CD14-positive monocyte (primary cell): ENCODE results near the gene N4BP2. TPM values are rescaled to one million over a fixed set of nuclear protein-coding genes. Genes with fewer than 3 reads are reported as not detected.
A peak's percentile ranks its signal among the peaks of the same experiment; 100 is the strongest.

Source experiments
- DNase-seq, 3 donors: peaks; one replicate each; pipeline ENCODE4 v3.0.0-alpha.2; 2011 to 2022
- H2AFZ ChIP-seq: 2 replicates; pipeline ENCODE4 v1.6.0; 2012; ENCODE audit warnings: mild to moderate bottlenecking, low read depth, low read length, inconsistent platforms; ENCODE audit not compliant: insufficient read depth, poor library complexity, severe bottlenecking
- H3K27ac ChIP-seq, 2 donors: 1 replicate in 1 of 2; 2 replicates in 1 of 2; pipeline ENCODE4 v1.5.1; 2012 to 2013; ENCODE audit warnings: low read length in 2 of 2, control low read depth in 1 of 2, inconsistent platforms in 1 of 2, low read depth in 1 of 2, mild to moderate bottlenecking in 1 of 2
- H3K27me3 ChIP-seq, 2 donors: one replicate each; pipeline versions ENCODE4 v1.6.0 to v1.6.1; 2011 to 2013; ENCODE audit warnings: low read length in 2 of 2; ENCODE audit not compliant: control insufficient read depth in 2 of 2, insufficient read depth in 2 of 2
- H3K36me3 ChIP-seq, 2 donors: replicated peaks in 1 of 2; 1 replicate in 1 of 2; 2 replicates in 1 of 2; pipeline versions ENCODE4 v1.5.1 to v1.6.1; 2012 to 2013; ENCODE audit warnings: low read length in 2 of 2, control low read depth in 1 of 2, inconsistent platforms in 1 of 2, mild to moderate bottlenecking in 1 of 2; ENCODE audit not compliant: insufficient read depth in 2 of 2, control insufficient read depth in 1 of 2
- H3K4me1 ChIP-seq, 2 donors: 1 replicate in 1 of 2; 2 replicates in 1 of 2; pipeline versions ENCODE4 v1.5.1 to v1.6.1; 2012 to 2013; ENCODE audit warnings: low read length in 2 of 2, control low read depth in 1 of 2, inconsistent platforms in 1 of 2, mild to moderate bottlenecking in 1 of 2, moderate library complexity in 1 of 2; ENCODE audit not compliant: insufficient read depth in 2 of 2, control insufficient read depth in 1 of 2
- H3K4me2 ChIP-seq: replicated peaks from 2 replicates; pipeline ENCODE3; 2012; ENCODE audit warnings: low read length, moderate library complexity, mild to moderate bottlenecking; ENCODE audit not compliant: poor library complexity, severe bottlenecking; ENCODE audit errors: extremely low read depth
- H3K4me3 ChIP-seq, 3 experiments: fragments of 200-600 bp in 1 of 3; sonication (generic) in 1 of 3; replicated peaks in 1 of 3; 1 replicate in 2 of 3; 2 replicates in 1 of 3; pipeline ENCODE4 v1.5.1; 2011 to 2013; ENCODE audit warnings: low read length in 3 of 3, mild to moderate bottlenecking in 3 of 3, control low read depth in 2 of 3, low read depth in 2 of 3, inconsistent platforms in 1 of 3, moderate library complexity in 1 of 3
- H3K79me2 ChIP-seq: 2 replicates; pipeline ENCODE4 v1.6.0; 2012; ENCODE audit warnings: mild to moderate bottlenecking, control low read depth, inconsistent platforms, low read length, moderate library complexity; ENCODE audit not compliant: insufficient read depth
- H3K9ac ChIP-seq: 2 replicates; pipeline ENCODE4 v1.6.0; 2017; ENCODE audit warnings: low read length, mild to moderate bottlenecking; ENCODE audit not compliant: insufficient read depth, poor library complexity, severe bottlenecking
- H3K9me3 ChIP-seq, 2 donors: replicated peaks in 1 of 2; 1 replicate in 1 of 2; 2 replicates in 1 of 2; pipeline versions ENCODE4 v1.5.1 to v1.6.1; 2012 to 2013; ENCODE audit warnings: low read length in 2 of 2, control low read depth in 1 of 2; ENCODE audit not compliant: control insufficient read depth in 1 of 2, insufficient read depth in 1 of 2
- H4K20me1 ChIP-seq: 2 replicates; pipeline ENCODE4 v1.6.0; 2012; ENCODE audit warnings: mild to moderate bottlenecking, low read length, control low read depth, moderate library complexity; ENCODE audit not compliant: insufficient read depth
- H3K27ac Mint-ChIP-seq, 7 donors: one replicate each; pipeline ENCODE4 v1.8.0; 2020; ENCODE audit warnings: mild to moderate bottlenecking in 7 of 7, mixed read lengths in 7 of 7, moderate library complexity in 6 of 7, inconsistent platforms in 2 of 7
- H3K27me3 Mint-ChIP-seq, 3 donors: one replicate each; pipeline ENCODE4 v1.8.0; 2021 to 2022; ENCODE audit warnings: low read depth in 3 of 3, mild to moderate bottlenecking in 3 of 3, mixed read lengths in 3 of 3, moderate library complexity in 3 of 3, inconsistent platforms in 1 of 3
- H3K36me3 Mint-ChIP-seq, 2 donors: one replicate each; pipeline ENCODE4 v1.8.0; 2020; ENCODE audit warnings: mixed read lengths in 2 of 2, inconsistent platforms in 1 of 2, mild to moderate bottlenecking in 1 of 2
- H3K4me1 Mint-ChIP-seq: one replicate; pipeline ENCODE4 v1.8.0; 2020; ENCODE audit warnings: mild to moderate bottlenecking, mixed read lengths
- H3K4me3 Mint-ChIP-seq, 2 donors: one replicate each; pipeline ENCODE4 v1.8.0; 2020; ENCODE audit warnings: mild to moderate bottlenecking in 2 of 2, mixed read lengths in 2 of 2, moderate library complexity in 1 of 2
- H3K9me3 Mint-ChIP-seq, 7 donors: one replicate each; pipeline ENCODE4 v1.8.0; 2020 to 2022; ENCODE audit warnings: mixed read lengths in 7 of 7, mild to moderate bottlenecking in 6 of 7, moderate library complexity in 6 of 7, inconsistent platforms in 2 of 7
- CTCF ChIP-seq: fragments of 200-600 bp; IDR thresholded peaks from one replicate; pipeline ENCODE4 v1.8.0; 2022; ENCODE audit warnings: antibody characterized with exemption, mild to moderate bottlenecking
- WGBS: methylation state at CpG from one replicate; pipeline ENCODE4 v1.1.5; 2013; ENCODE audit warnings: missing lambda C conversion rate; ENCODE audit not compliant: insufficient coverage; 5-methylcytosine and 5-hydroxymethylcytosine counted together
- intact Hi-C, 2 donors: fragments of 100-400 bp; cut with micrococcal nuclease; formaldehyde crosslinking; loops; one replicate each; pipeline versions ENCODE4 v1.15.0 to v1.15.1; 2023
- polyA plus RNA-seq, 3 donors: library from polyadenylated mRNA; depleted of rRNA in 1 of 3; unstranded in 2 of 3; stranded (reverse) in 1 of 3; fragments of 300-500 nt in 2 of 3; fragments of >200 nt in 1 of 3; fragmentation: Illumina TruSeq in 2 of 3; gene quantifications; 1 replicate in 2 of 3; 2 replicates in 1 of 3; pipeline ENCODE4 v1.2.3, GENCODE V29; 2012 to 2021

The N4BP2 gene
- polyA plus RNA-seq, 3 donors, result 3.1 to 8.3 (median 4.8) TPM

DNA sequence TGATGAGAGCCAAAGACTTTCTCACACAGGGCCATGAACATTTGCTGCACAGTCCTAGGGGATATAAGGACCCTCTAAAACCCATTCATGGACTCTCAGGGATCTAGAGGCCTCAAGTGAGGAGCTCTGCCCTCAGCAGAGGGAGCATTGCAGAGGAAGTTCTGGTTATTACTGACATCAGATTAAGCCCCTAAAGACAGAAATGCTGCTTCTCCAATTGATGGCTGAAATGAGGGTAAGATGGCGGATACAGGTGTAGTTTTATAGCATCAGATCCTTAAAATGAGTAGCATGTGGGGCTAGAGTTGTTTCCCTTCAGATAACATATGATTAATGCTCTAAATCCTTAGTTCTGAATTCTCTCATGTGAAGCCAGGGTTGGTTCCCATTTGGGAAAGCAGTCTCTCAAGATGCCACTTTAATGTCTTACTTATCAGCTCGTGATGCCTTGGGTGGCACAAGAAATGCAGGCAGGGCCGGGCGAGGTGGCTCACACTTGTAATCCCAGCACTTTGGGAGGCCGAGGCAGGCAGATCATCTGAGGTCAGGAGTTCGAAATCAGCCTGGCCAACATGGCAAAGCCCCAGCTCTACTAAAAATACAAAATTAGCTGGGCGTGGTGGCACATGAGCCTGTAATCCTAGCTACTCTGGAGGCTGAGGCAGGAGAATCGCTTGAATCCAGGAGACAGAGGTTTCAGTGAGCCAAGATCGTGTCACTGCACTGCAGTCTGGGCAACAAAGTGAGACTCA lies 148.0 kb downstream of the N4BP2 start:
- Histone ChIP-seq H3K4me1 (peaks cover 51 to 59% of the 10 kb centered on the region in 2 donors), H3K79me2 (peaks cover 53% of the 10 kb centered on the region), H3K36me3 (no peaks in the 10 kb centered on the region), H2AFZ (peak overlapping the region; percentile 43), H3K27ac (peak overlapping the region; percentile 27 to 88), H3K4me3 (peak overlapping the region in 1 of 3 experiments; percentile 59), H3K4me2 (peak overlapping the region; percentile 65), H4K20me1 (no peaks in the 10 kb centered on the region), H3K9ac (no peak overlapping the region), H3K27me3 (no peaks in the 10 kb centered on the region), H3K9me3 (no peaks in the 10 kb centered on the region)
- Mint-ChIP-seq H3K4me3 (peak overlapping the region in 1 of 2 donors; percentile 32), H3K36me3 (peaks cover 0 to 3% of the 10 kb centered on the region in 2 donors), H3K4me1 (peaks cover 56% of the 10 kb centered on the region), H3K27me3 (peaks cover 0 to 3% (median 0%) of the 10 kb centered on the region in 3 donors), H3K27ac (peak overlapping the region; percentile 86 to 95 (median 94)), H3K9me3 (no peaks in the 10 kb centered on the region)
- intact Hi-C loops, result loop anchor here in 1 of 2 donors (5.0 to 10.0 kb wide), 2 partner anchors 50 to 103 kb away; no protein-coding TSS in a partner anchor
- TF ChIP-seq CTCF, result no peak
- 79% methylated on average over 8 of the region's 9 CpGs for WGBS
- DNase-seq, result no peak

DNA sequence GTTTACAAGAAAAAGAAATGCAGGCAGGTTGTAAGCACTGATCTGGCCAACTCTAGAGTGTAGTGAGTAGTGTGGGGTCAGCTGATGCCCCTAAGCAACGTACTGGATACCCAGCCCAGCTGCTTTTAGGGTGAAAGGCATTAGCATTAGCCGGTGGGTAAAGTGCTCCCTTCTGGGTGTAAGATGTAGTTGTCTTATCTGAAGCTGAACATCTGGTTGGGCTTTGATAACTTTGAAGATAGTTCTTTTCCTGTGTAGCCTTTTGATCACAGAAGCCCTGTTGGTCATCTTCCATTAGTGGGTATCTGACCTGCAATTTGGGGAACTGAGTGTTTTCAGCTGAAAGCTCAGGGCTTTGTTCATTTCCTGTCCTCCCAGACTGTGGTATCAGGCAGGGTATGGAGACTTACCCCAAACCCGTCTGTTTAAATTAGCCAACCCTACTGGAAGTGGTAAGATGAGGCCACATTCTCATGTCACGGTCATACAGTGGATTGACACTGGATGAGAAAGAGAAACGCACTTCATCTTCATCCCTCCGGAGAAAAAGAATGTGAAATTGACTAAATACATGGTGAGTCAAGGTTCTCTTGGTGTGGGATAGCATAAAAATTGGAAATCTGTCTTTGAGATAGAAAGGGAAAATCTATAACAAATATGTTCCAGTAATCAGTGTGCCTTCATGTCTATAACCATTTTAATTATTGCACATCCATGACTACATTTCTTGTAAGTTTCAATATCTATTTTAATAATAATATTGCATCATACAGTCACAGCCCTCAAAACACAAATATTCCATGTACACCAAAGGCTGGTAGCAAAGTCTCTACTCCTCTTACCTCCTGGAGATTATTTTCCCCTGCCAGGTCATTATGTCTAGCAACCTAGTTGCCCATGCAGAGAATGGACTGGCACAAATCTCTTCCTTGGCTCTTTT lies 148.9 kb downstream of the N4BP2 start:
- peak overlapping the region; percentile 27 to 88 for H3K27ac ChIP-seq
- Mint-ChIP-seq H3K9me3 (no peaks in the 10 kb centered on the region), H3K4me1 (peaks cover 48% of the 10 kb centered on the region), H3K27ac (peak overlapping the region; percentile 88 to 95 (median 94)), H3K36me3 (peaks cover 0 to 3% of the 10 kb centered on the region in 2 donors), H3K4me3 (peak overlapping the region; percentile 59 to 85), H3K27me3 (peaks cover 0 to 3% (median 0%) of the 10 kb centered on the region in 3 donors)
- H3K4me3 ChIP-seq, result peak overlapping the region in 2 of 3 experiments; percentile 7 to 59
- H3K36me3 ChIP-seq, result no peaks in the 10 kb centered on the region
- peaks cover 43 to 50% of the 10 kb centered on the region in 2 donors for H3K4me1 ChIP-seq
- H4K20me1 ChIP-seq, result no peaks in the 10 kb centered on the region
- DNase-seq, result peak; percentile 83 to 93 (median 90)
- peak overlapping the region; percentile 5 for H3K9ac ChIP-seq
- no peaks in the 10 kb centered on the region for H3K9me3 ChIP-seq
- 0% methylated on average over 2 of the region's 6 CpGs for WGBS
- no peaks in the 10 kb centered on the region for H3K27me3 ChIP-seq
- no peak for TF ChIP-seq CTCF
- peak overlapping the region; percentile 43 for H2AFZ ChIP-seq
- intact Hi-C loops, result loop anchor here in 1 of 2 donors (10.0 kb wide), 1 partner anchor 51 kb away; no protein-coding TSS in a partner anchor
- peak overlapping the region; percentile 65 for H3K4me2 ChIP-seq
- H3K79me2 ChIP-seq, result peaks cover 58% of the 10 kb centered on the region
